ENCODE measurements around the gene DENND4A.
"Not testable (repeated sequence)": the region's sequence is repeated elsewhere in the genome, so short reads cannot be mapped to it uniquely, and the experiment has no call there.

Gene DENND4A

GRCh38 chr15:65752151-65752700, 39.9 kb downstream of the DENND4A start:
- DNase-seq, result no peak

- no peak for DNase-seq
Observed at GRCh38 chr15:65751431-65751830, 40.7 kb downstream of the DENND4A start.

GRCh38 chr15:65747265-65747664, 44.8 kb downstream of the DENND4A start:
- DNase-seq, result no peak

- DNase-seq, result no peak
Observed at GRCh38 chr15:65743637-65744252, 48.3 kb downstream of the DENND4A start.

GRCh38 chr15:65740148-65740547, 51.9 kb downstream of the DENND4A start:
- DNase-seq, result no peak

- no peak for DNase-seq
Observed at GRCh38 chr15:65738649-65739048, 53.4 kb downstream of the DENND4A start.

GRCh38 chr15:65733599-65733998, 58.5 kb downstream of the DENND4A start:
- DNase-seq, result not testable (repeated sequence)

GRCh38 chr15:65732698-65733097, 59.4 kb downstream of the DENND4A start:
- DNase-seq, result no peak

GRCh38 chr15:65731926-65732325, 60.2 kb downstream of the DENND4A start:
- no peak for DNase-seq

- no peak for DNase-seq
Observed at GRCh38 chr15:65730549-65731172, 61.4 kb downstream of the DENND4A start.

GRCh38 chr15:65724464-65725215, 67.5 kb downstream of the DENND4A start:
- no peak for DNase-seq

GRCh38 chr15:65723876-65724275, 68.2 kb downstream of the DENND4A start:
- DNase-seq, result no peak

- DNase-seq, result no peak
Observed at GRCh38 chr15:65722191-65722590, 69.9 kb downstream of the DENND4A start.

- DNase-seq, result no peak
Observed at GRCh38 chr15:65712415-65712814, 79.7 kb downstream of the DENND4A start.

GRCh38 chr15:65695081-65695480, 97.0 kb downstream of the DENND4A start:
- no peak for DNase-seq

GRCh38 chr15:65690778-65691177, 101.3 kb downstream of the DENND4A start:
- no peak for DNase-seq

- no peak for DNase-seq
Observed at GRCh38 chr15:65690173-65690572, 101.9 kb downstream of the DENND4A start.

- no peak for DNase-seq
Observed at GRCh38 chr15:65688462-65688861, 103.6 kb downstream of the DENND4A start.

GRCh38 chr15:65682404-65682911, 109.6 kb downstream of the DENND4A start:
- DNase-seq, result no peak

GRCh38 chr15:65680544-65680943, 111.5 kb downstream of the DENND4A start:
- no peak for DNase-seq

- no peak for DNase-seq
Observed at GRCh38 chr15:65676123-65676522, 116.0 kb downstream of the DENND4A start.

- DNase-seq, result no peak
Observed at GRCh38 chr15:65675551-65675950, 116.5 kb downstream of the DENND4A start.

GRCh38 chr15:65666257-65666656, 125.8 kb downstream of the DENND4A start:
- DNase-seq, result no peak

GRCh38 chr15:65663521-65663920, 128.6 kb downstream of the DENND4A start:
- DNase-seq, result no peak

All from activated gamma-delta T cell (primary cell).